Measurements from ENCODE around the gene SERPINA5.
"Not testable (repeated sequence)": the region's sequence is repeated elsewhere in the genome, so short reads cannot be mapped to it uniquely, and the experiment has no call there.

The SERPINA5 gene

GRCh38 chr14:94608966-94609365, 27.7 kb downstream of the SERPINA5 start:
- DNase-seq = not testable (repeated sequence)

GRCh38 chr14:94611179-94611578, 30.0 kb downstream of the SERPINA5 start:
- no peak for DNase-seq

- DNase-seq = no peak
Measured at GRCh38 chr14:94612174-94612573, 30.9 kb downstream of the SERPINA5 start, which contains the start of gene SERPINA3. Gene SERPINA3 (plus strand): TSS chr14:94612391. CDS start chr14:94614442, 2,051 bp downstream.

- no peak for DNase-seq
Measured at GRCh38 chr14:94612580-94613554, 31.6 kb downstream of the SERPINA5 start.

DNA sequence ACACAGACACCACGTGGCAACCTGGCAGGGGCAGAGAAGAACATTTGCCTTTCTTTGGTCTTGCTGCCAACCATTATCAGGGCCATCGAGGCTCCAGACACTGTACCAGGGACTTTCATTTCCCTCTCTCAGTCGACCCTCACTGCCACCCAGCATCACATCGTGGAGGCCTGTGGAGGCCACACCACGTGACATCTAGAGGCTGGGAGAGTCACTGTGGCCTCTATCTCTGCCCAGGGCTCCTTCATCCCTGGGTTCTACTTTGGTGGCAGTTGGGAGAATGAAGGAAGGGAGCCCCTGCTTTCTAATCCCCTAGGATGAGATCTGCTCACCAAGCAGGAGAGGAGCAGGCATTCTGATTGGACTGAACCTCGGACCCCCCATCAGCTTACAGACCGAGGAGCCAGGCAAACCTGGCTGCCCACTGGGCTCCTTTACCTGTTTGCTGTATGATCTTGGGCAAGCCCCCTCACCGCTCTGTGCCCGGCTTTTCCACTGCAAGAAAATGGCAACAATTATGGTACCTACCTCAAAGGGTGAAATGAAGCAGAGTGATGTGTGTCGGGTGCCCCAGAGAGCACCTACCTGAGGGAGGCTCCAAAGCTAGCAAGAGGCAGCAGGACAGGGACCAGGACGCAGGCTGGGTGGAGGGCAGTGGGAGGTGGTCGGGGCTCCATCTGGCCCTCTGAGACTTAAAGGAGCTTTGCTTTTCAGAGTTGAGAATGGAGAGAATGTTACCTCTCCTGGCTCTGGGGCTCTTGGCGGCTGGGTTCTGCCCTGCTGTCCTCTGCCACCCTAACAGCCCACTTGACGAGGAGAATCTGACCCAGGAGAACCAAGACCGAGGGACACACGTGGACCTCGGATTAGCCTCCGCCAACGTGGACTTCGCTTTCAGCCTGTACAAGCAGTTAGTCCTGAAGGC, 32.8 kb downstream of the SERPINA5 start:
- DNase-seq = no peak

- no peak for DNase-seq
Measured at GRCh38 chr14:94614802-94615201, 33.6 kb downstream of the SERPINA5 start.

DNA sequence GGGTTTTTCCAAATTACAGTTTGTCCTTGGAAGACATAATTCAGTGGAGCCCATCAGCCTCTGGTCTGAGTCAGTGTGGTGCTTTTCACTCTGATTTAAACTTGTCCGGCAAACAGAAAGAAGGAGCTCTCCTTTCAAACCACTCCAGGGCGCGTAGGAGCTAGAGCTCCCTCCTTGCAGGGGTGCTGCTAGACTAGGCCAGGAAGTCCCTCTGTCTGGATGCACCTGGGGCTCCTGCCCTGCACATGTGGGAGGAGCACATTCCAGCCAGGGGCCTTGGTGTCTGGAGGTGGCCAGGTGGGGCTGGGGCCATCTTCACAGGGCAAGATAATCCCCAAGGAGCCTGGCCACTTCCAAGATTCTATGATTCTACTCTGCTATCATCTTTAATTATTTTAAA, 34.0 kb downstream of the SERPINA5 start:
- no peak for DNase-seq

GRCh38 chr14:94615823-94616570, 34.8 kb downstream of the SERPINA5 start:
- DNase-seq = no peak

- no peak for DNase-seq
Measured at GRCh38 chr14:94617366-94617941, 36.2 kb downstream of the SERPINA5 start.

GRCh38 chr14:94617988-94618822, 37.0 kb downstream of the SERPINA5 start:
- no peak for DNase-seq

DNA sequence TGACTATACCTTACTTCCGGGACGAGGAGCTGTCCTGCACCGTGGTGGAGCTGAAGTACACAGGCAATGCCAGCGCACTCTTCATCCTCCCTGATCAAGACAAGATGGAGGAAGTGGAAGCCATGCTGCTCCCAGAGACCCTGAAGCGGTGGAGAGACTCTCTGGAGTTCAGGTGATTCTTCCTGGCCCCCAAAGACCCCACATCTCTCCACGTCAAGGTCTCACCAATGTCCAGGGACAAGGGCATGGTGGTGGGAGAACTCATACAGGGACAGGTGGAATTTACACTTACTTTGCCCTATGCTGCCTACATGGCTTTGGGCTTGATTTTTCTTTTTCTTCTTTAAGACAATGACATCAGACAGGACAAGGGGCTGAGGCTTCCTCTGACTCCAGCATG, 38.1 kb downstream of the SERPINA5 start:
- no peak for DNase-seq

DNA sequence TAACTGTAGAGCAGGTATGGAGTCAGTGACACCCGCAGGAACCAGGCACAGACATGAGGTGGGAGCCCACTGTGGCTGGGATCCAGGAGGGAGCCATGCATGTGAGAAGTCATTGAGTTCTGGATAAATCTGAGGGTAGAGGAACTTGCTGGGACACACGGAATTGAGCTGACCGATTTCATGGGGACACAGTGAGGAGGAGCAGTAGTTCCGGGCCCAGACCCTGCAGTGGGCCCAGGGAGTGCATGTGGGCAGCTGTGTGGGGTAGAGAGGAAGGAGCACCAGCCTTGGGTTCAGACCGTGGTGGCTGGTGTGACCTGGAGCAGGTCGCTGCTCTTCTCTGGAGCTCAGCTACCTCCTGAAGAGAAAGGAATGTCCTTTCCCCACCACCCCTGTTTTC, 39.4 kb downstream of the SERPINA5 start:
- DNase-seq = no peak

GRCh38 chr14:94621358-94622134, 40.3 kb downstream of the SERPINA5 start:
- no peak for DNase-seq

GRCh38 chr14:94622653-94623421, 41.6 kb downstream of the SERPINA5 start:
- DNase-seq = no peak

GRCh38 chr14:94623422-94623809, 42.2 kb downstream of the SERPINA5 start:
- DNase-seq = no peak

- no peak for DNase-seq
Measured at GRCh38 chr14:94623856-94624499, 42.8 kb downstream of the SERPINA5 start.

DNA sequence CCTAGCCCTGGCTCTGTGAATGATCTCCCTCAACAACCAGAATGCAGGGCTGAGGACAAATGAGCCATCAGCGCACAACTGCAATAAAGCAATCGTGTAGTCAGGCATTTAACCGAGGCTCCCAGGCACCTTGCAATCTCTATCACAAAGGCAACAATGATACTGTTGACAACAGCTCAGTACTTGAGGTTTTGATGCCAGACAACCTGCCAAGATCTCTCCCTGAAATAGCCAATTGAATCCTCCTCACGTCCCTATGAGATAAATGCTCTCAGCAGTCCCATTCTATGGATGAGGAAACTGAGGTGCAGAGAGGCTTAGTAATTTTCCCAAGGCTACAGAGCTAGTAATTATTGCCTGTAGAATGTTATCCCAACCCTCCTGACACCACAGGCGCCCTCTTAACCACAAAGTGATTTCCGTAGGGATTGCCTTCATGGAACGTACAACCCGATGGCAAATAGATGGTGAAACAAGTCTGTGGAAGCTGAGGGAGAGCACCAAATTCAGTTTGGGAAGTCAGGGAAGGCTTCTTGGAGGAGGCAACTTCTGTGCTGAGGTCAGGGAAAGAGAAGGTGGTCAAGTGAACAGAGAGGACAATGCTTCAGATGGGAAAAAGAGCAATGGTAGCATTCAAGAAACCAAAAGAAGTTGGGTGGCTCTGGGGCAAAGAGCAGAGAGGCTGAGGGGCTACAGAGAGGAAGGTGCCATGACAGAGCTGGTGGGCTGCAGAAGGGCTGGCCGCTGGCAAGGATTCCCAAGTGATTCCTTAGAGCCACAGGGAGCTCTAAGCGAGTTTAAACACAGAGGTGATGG, 43.5 kb downstream of the SERPINA5 start:
- no peak for DNase-seq

DNA sequence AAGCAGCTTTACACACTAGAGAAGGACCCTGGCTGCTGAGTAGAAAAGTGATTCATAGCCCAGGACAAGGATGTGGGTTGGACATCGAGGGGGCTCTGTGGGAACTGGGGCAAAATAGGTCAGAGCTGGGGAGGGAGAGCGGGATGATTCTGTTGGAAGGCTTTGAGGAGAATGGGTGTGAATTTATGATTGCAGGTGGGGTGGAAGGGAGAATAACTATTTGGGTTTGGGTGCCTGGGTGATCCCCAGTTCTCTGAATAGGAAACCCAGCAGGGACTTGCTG, 44.1 kb downstream of the SERPINA5 start:
- DNase-seq = no peak

- DNase-seq = no peak
Measured at GRCh38 chr14:94628578-94628977, 47.4 kb downstream of the SERPINA5 start.

Data from 8988T (cell line).